ENCODE measurements around the gene KRTAP10-6.

The KRTAP10-6 gene

GRCh38 chr21:44618504-44618903, 26.2 kb upstream of the KRTAP10-6 start:
- no peak overlapping the region for H3K4me3 ChIP-seq (ENCODE audit: low read depth, low read length)
- no peak overlapping the region for H3K27ac ChIP-seq
- peak; percentile 58 for DNase-seq
- H3K27me3 ChIP-seq (ENCODE audit: insufficient read depth, low read depth, severe bottlenecking), result no peaks in the 10 kb centered on the region
- peaks cover 29% of the 10 kb centered on the region for H3K9me3 ChIP-seq (ENCODE audit: severe bottlenecking)
- H3K36me3 ChIP-seq, result no peaks in the 10 kb centered on the region
- peak; percentile 60 for TF ChIP-seq CTCF (IDR thresholded peaks at IDR 0.05; ENCODE audit: low read depth, low read length)

- no peaks in the 10 kb centered on the region for H3K36me3 ChIP-seq
- DNase-seq, result no peak
- TF ChIP-seq CTCF (IDR thresholded peaks at IDR 0.05; ENCODE audit: low read depth, low read length), result peak; percentile 17; the same call in 1 of the 2 replicates
- H3K9me3 ChIP-seq (ENCODE audit: severe bottlenecking), result peaks cover 18% of the 10 kb centered on the region
- no peak overlapping the region for H3K27ac ChIP-seq
- no peak overlapping the region for H3K4me3 ChIP-seq (ENCODE audit: low read depth, low read length)
- H3K27me3 ChIP-seq (ENCODE audit: insufficient read depth, low read depth, severe bottlenecking), result no peaks in the 10 kb centered on the region
Observed at GRCh38 chr21:44617071-44617501, 24.8 kb upstream of the KRTAP10-6 start.

GRCh38 chr21:44616591-44616926, 24.3 kb upstream of the KRTAP10-6 start:
- H3K9me3 ChIP-seq (ENCODE audit: severe bottlenecking), result peaks cover 20% of the 10 kb centered on the region
- H3K36me3 ChIP-seq, result no peaks in the 10 kb centered on the region
- H3K4me3 ChIP-seq (ENCODE audit: low read depth, low read length), result no peak overlapping the region
- H3K27me3 ChIP-seq (ENCODE audit: insufficient read depth, low read depth, severe bottlenecking), result no peaks in the 10 kb centered on the region
- DNase-seq, result no peak
- H3K27ac ChIP-seq, result no peak overlapping the region
- no peak for TF ChIP-seq CTCF (IDR thresholded peaks at IDR 0.05; ENCODE audit: low read depth, low read length)

- H3K36me3 ChIP-seq, result no peaks in the 10 kb centered on the region
- DNase-seq, result no peak
- H3K4me3 ChIP-seq (ENCODE audit: low read depth, low read length), result no peak overlapping the region
- no peaks in the 10 kb centered on the region for H3K27me3 ChIP-seq (ENCODE audit: insufficient read depth, low read depth, severe bottlenecking)
- TF ChIP-seq CTCF (IDR thresholded peaks at IDR 0.05; ENCODE audit: low read depth, low read length), result no peak
- peaks cover 23% of the 10 kb centered on the region for H3K9me3 ChIP-seq (ENCODE audit: severe bottlenecking)
- H3K27ac ChIP-seq, result no peak overlapping the region
Observed at GRCh38 chr21:44615911-44616590, 23.7 kb upstream of the KRTAP10-6 start.

GRCh38 chr21:44615466-44615865, 23.2 kb upstream of the KRTAP10-6 start:
- no peak for TF ChIP-seq CTCF (IDR thresholded peaks at IDR 0.05; ENCODE audit: low read depth, low read length)
- Histone ChIP-seq H3K4me3 (ENCODE audit: low read depth, low read length) (no peak overlapping the region), H3K27me3 (ENCODE audit: insufficient read depth, low read depth, severe bottlenecking) (no peaks in the 10 kb centered on the region), H3K36me3 (no peaks in the 10 kb centered on the region), H3K27ac (no peak overlapping the region), H3K9me3 (ENCODE audit: severe bottlenecking) (peaks cover 25% of the 10 kb centered on the region)
- no peak for DNase-seq

- no peaks in the 10 kb centered on the region for H3K27me3 ChIP-seq (ENCODE audit: insufficient read depth, low read depth, severe bottlenecking)
- no peak overlapping the region for H3K4me3 ChIP-seq (ENCODE audit: low read depth, low read length)
- no peak for DNase-seq
- no peak overlapping the region for H3K27ac ChIP-seq
- H3K9me3 ChIP-seq (ENCODE audit: severe bottlenecking), result peaks cover 25% of the 10 kb centered on the region
- no peak for TF ChIP-seq CTCF (IDR thresholded peaks at IDR 0.05; ENCODE audit: low read depth, low read length)
- no peaks in the 10 kb centered on the region for H3K36me3 ChIP-seq
Observed at GRCh38 chr21:44614961-44615391, 22.7 kb upstream of the KRTAP10-6 start.

Data from WERI-Rb-1 (cell line).